HFF-Myc (cell line): ENCODE measurements around the gene CLCN7.

Experiments
- DNase-seq: peaks from one replicate; pipeline ENCODE4 v3.0.0-alpha.2; 2011; ENCODE audit warnings: low read depth; ENCODE audit errors: extremely low read depth
- H3K4me3 ChIP-seq: replicated peaks from 2 replicates; pipeline ENCODE4 v1.5.1; 2011; ENCODE audit warnings: low read depth, mild to moderate bottlenecking, control low read depth, low read length
- TF ChIP-seq, protein P1 (sequence below): IDR thresholded peaks from 2 replicates; pipeline ENCODE4 v1.5.1; 2012; ENCODE audit warnings: mild to moderate bottlenecking, low read depth, low read length, control low read depth; ENCODE audit errors: missing control alignments

The CLCN7 gene

DNA sequence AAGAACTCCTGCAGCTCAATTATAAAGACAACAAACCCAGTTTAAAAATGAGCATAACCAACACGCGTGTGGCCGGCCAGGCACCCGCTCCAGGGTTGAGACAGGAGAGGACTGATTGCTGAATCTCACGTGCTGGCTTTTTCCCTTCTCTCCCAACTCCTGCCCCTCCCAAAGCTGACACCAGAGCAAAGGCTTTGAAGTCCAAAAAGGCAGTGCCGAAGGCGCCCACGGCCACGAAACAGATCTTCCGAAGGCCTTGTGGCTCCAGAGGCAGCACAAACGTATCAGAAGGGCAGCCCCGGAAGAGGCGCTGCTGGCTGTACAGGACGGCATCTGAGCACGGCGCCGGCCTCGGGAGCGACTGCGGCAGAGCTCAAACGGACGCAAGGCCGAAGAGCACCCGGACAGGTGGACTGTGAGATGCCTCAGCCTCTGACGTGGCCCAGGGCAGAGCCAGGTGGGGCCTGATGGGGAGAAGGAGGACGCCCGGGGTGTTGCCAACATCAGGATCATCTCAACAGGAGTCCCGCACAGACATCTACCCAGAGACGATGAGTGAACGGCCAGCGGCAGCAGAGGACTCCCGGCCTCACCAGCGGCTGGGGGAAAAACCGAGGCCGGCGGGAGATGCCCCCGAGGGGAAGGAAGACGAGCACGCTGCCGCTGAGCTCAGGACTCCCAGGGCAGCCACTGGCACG is 10.5 kb downstream of the CLCN7 start:
- DNase-seq = no peak
- no peak overlapping the region for H3K4me3 ChIP-seq
- TF ChIP-seq, protein P1, sequence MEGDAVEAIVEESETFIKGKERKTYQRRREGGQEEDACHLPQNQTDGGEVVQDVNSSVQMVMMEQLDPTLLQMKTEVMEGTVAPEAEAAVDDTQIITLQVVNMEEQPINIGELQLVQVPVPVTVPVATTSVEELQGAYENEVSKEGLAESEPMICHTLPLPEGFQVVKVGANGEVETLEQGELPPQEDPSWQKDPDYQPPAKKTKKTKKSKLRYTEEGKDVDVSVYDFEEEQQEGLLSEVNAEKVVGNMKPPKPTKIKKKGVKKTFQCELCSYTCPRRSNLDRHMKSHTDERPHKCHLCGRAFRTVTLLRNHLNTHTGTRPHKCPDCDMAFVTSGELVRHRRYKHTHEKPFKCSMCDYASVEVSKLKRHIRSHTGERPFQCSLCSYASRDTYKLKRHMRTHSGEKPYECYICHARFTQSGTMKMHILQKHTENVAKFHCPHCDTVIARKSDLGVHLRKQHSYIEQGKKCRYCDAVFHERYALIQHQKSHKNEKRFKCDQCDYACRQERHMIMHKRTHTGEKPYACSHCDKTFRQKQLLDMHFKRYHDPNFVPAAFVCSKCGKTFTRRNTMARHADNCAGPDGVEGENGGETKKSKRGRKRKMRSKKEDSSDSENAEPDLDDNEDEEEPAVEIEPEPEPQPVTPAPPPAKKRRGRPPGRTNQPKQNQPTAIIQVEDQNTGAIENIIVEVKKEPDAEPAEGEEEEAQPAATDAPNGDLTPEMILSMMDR = no peak

DNA sequence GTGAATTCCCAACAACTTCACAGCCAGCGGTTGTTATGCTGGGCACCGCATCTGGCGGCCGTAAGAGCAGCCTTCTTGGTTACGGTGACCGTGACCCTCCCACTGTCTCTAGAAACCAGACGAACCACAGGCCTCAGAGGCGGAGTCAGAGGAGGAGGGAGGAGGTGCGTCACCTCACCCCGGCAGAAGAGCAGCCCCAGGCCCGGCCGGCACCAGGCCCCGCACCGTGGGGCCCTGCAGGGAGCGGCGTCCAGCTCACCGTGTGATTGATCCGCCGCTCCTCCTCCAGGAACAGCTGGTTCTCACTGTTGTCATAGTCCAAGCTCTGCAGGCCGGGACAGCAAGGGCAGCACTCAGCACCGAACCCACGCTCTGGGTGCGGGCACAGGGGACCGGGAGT is 13.7 kb downstream of the CLCN7 start:
- H3K4me3 ChIP-seq = no peak overlapping the region
- no peak for DNase-seq
- TF ChIP-seq, protein P1 = no peak

DNA sequence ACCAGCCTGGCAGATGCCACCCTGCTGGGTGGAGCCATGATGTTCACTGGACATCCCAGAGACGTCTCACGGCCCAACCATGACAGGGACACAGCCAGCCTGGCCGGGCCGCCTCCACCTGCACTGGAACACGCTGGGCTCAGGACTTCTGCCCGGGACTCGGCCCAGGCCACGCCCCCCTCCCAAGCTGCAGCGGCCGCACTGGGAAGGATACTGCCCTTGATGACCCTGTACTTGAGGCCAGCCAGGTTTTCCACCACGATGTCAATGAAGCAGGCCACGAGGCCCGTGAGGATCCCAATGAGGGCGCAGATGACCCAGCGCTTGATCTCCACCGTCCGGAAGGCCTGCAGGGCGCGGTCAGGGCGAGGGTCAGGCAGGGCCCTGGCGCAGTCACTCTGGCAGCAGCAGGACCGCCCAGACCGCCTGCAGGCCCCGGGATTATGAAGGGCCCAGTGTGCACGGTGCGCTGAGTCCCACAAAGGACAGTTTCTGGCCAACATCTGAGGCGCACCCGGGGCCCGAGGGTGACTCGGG is 14.2 kb downstream of the CLCN7 start:
- TF ChIP-seq, protein P1 = no peak
- H3K4me3 ChIP-seq = no peak overlapping the region
- DNase-seq = no peak

DNA sequence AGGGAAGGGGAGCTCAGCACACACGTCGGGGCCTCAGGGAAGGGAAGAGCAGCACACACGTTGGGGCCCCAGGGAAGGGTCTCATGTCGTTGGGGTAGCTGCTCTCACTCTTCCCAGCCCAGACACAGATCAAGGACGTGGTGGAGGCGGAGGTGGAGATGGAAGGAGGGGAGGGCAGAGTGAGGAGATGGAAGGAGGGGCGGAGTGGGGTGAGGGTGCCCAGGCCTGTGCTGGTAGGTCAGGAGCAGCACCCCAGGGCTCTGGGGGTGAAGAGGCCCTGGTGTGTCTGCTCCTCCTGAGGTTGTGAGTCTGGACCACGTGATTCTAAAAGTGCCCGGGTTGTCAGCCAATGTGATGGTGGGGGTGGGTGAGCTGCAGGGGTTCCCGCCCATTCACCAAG is 14.9 kb downstream of the CLCN7 start:
- no peak overlapping the region for H3K4me3 ChIP-seq
- no peak for DNase-seq
- TF ChIP-seq, protein P1 = no peak

DNA sequence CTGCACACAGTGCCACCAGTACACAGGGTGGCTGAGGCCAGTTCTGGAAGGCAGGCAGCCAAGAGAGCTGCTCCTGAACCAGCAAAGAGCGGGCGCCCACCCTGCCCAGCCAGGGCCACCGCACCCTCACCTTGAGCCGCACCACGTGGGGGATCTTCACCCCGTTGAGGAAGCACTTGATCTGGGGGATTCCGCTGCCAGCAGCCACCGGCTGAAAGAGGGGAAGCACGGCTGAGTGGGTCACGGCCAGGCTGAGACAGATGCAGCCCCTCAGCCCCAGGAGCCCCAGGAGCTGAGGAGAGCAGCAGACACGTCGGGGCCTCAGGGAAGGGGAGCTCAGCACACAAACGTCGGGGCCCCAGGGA is 15.9 kb downstream of the CLCN7 start:
- TF ChIP-seq, protein P1 = no peak
- H3K4me3 ChIP-seq = no peak overlapping the region
- no peak for DNase-seq

DNA sequence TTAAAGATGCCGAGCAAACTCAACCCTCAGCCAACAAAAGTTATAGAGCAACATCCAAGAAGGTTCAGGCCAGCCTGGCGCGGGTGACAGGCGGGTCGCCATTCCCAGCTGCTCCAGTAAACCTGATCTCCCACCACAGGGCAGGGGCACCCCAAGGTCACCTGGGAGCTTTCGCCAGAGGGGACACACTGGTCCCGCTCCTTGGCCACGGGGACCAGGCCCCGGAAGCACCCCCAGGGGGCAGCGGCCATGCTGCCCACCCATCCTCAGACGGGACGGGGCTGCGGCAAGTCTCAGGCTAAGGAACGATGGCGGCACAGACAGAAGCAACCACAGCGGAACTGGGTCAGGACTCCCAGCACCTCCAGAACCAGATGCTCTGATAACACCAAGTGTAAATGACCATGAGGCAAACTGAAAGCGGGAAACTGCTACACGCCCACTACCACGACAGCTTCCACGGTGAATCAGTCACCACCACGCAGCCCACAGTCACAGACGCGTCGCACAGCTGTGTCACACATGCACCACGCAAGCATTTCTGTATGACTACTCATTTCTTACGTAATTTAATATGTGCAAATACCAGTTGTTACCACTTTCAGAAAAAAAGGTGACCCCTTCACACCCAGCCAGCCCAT is 16.4 kb downstream of the CLCN7 start:
- no peak overlapping the region for H3K4me3 ChIP-seq
- peak; percentile 25 for DNase-seq
- TF ChIP-seq, protein P1 = no peak
